Measurements from ENCODE around the gene SLC36A4.
A peak's percentile ranks its signal among the peaks of the same experiment; 100 is the strongest.

Gene SLC36A4

GRCh38 chr11:93221539-93221938 is 23.7 kb upstream of the SLC36A4 start:
- Histone ChIP-seq H3K4me3 (ENCODE audit: insufficient read depth, low read depth, low read length, poor library complexity, severe bottlenecking) (no peak overlapping the region), H3K27ac (ENCODE audit: insufficient read depth, low read length, poor library complexity, severe bottlenecking) (no peak overlapping the region)
- DNase-seq: no peak

GRCh38 chr11:93220078-93220477 is 22.3 kb upstream of the SLC36A4 start:
- H3K36me3 ChIP-seq (ENCODE audit: control insufficient read depth, insufficient read depth, low read length): no peaks in the 10 kb centered on the region
- no peak overlapping the region for H3K27ac ChIP-seq (ENCODE audit: insufficient read depth, low read length, poor library complexity, severe bottlenecking)
- no peaks in the 10 kb centered on the region for H3K9me3 ChIP-seq (ENCODE audit: control insufficient read depth, low read length)
- no peak overlapping the region for H3K4me3 ChIP-seq (ENCODE audit: insufficient read depth, low read depth, low read length, poor library complexity, severe bottlenecking)
- no peak for DNase-seq
- H3K27me3 ChIP-seq (replicated peaks; ENCODE audit: control insufficient read depth, insufficient read depth, low read length, poor library complexity, severe bottlenecking): no peaks in the 10 kb centered on the region
- H3K4me1 ChIP-seq (ENCODE audit: control insufficient read depth, insufficient read depth, low read length, poor library complexity, severe bottlenecking): no peaks in the 10 kb centered on the region

More at GRCh38 chr11:93221539-93221938, 23.7 kb upstream of the SLC36A4 start:
- H3K36me3 ChIP-seq (ENCODE audit: control insufficient read depth, insufficient read depth, low read length): no peaks in the 10 kb centered on the region
- no peaks in the 10 kb centered on the region for H3K4me1 ChIP-seq (ENCODE audit: control insufficient read depth, insufficient read depth, low read length, poor library complexity, severe bottlenecking)
- no peaks in the 10 kb centered on the region for H3K27me3 ChIP-seq (replicated peaks; ENCODE audit: control insufficient read depth, insufficient read depth, low read length, poor library complexity, severe bottlenecking)
- no peaks in the 10 kb centered on the region for H3K9me3 ChIP-seq (ENCODE audit: control insufficient read depth, low read length)

- no peak overlapping the region for H3K27ac ChIP-seq (ENCODE audit: insufficient read depth, low read length, poor library complexity, severe bottlenecking)
- no peaks in the 10 kb centered on the region for H3K9me3 ChIP-seq (ENCODE audit: control insufficient read depth, low read length)
- no peak for DNase-seq
- H3K36me3 ChIP-seq (ENCODE audit: control insufficient read depth, insufficient read depth, low read length): no peaks in the 10 kb centered on the region
- H3K27me3 ChIP-seq (replicated peaks; ENCODE audit: control insufficient read depth, insufficient read depth, low read length, poor library complexity, severe bottlenecking): no peaks in the 10 kb centered on the region
- H3K4me1 ChIP-seq (ENCODE audit: control insufficient read depth, insufficient read depth, low read length, poor library complexity, severe bottlenecking): no peaks in the 10 kb centered on the region
- H3K4me3 ChIP-seq (ENCODE audit: insufficient read depth, low read depth, low read length, poor library complexity, severe bottlenecking): no peak overlapping the region
Measured at GRCh38 chr11:93219440-93219839, 21.6 kb upstream of the SLC36A4 start.

- no peaks in the 10 kb centered on the region for H3K36me3 ChIP-seq (ENCODE audit: control insufficient read depth, insufficient read depth, low read length)
- H3K27me3 ChIP-seq (replicated peaks; ENCODE audit: control insufficient read depth, insufficient read depth, low read length, poor library complexity, severe bottlenecking): no peaks in the 10 kb centered on the region
- H3K27ac ChIP-seq (ENCODE audit: insufficient read depth, low read length, poor library complexity, severe bottlenecking): no peak overlapping the region
- H3K4me1 ChIP-seq (ENCODE audit: control insufficient read depth, insufficient read depth, low read length, poor library complexity, severe bottlenecking): no peaks in the 10 kb centered on the region
- no peaks in the 10 kb centered on the region for H3K9me3 ChIP-seq (ENCODE audit: control insufficient read depth, low read length)
- H3K4me3 ChIP-seq (ENCODE audit: insufficient read depth, low read depth, low read length, poor library complexity, severe bottlenecking): no peak overlapping the region
- no peak for DNase-seq
Measured at GRCh38 chr11:93216511-93217101, 18.8 kb upstream of the SLC36A4 start.

DNA sequence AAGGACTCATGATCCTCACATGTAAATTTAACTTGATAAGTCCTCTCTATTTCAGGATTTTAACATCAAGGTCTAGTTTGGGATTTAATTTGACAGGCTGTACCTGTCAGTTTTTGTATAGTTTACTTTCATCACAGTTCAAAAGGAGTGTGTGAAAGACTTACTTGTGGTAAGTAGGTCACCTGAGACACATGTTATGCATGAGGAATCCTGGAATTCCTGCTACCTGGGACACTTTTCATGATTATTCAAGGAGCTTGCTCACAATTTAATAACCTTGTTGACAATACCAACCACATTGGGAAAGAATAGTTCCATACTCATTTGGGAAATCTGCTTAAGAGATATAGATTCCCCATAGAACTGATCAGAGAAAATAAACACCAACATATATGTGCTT is 15.8 kb upstream of the SLC36A4 start:
- no peaks in the 10 kb centered on the region for H3K36me3 ChIP-seq (ENCODE audit: control insufficient read depth, insufficient read depth, low read length)
- no peaks in the 10 kb centered on the region for H3K4me1 ChIP-seq (ENCODE audit: control insufficient read depth, insufficient read depth, low read length, poor library complexity, severe bottlenecking)
- DNase-seq: no peak
- H3K4me3 ChIP-seq (ENCODE audit: insufficient read depth, low read depth, low read length, poor library complexity, severe bottlenecking): no peak overlapping the region
- H3K9me3 ChIP-seq (ENCODE audit: control insufficient read depth, low read length): no peaks in the 10 kb centered on the region
- H3K27me3 ChIP-seq (replicated peaks; ENCODE audit: control insufficient read depth, insufficient read depth, low read length, poor library complexity, severe bottlenecking): no peaks in the 10 kb centered on the region
- H3K27ac ChIP-seq (ENCODE audit: insufficient read depth, low read length, poor library complexity, severe bottlenecking): no peak overlapping the region

- Histone ChIP-seq H3K27ac (ENCODE audit: insufficient read depth, low read length, poor library complexity, severe bottlenecking) (no peak overlapping the region), H3K27me3 (replicated peaks; ENCODE audit: control insufficient read depth, insufficient read depth, low read length, poor library complexity, severe bottlenecking) (no peaks in the 10 kb centered on the region), H3K4me3 (ENCODE audit: insufficient read depth, low read depth, low read length, poor library complexity, severe bottlenecking) (no peak overlapping the region), H3K36me3 (ENCODE audit: control insufficient read depth, insufficient read depth, low read length) (no peaks in the 10 kb centered on the region), H3K4me1 (ENCODE audit: control insufficient read depth, insufficient read depth, low read length, poor library complexity, severe bottlenecking) (no peaks in the 10 kb centered on the region), H3K9me3 (ENCODE audit: control insufficient read depth, low read length) (no peaks in the 10 kb centered on the region)
- DNase-seq: no peak
Measured at GRCh38 chr11:93212094-93212493, 14.3 kb upstream of the SLC36A4 start.

GRCh38 chr11:93209466-93209865 is 11.7 kb upstream of the SLC36A4 start:
- Histone ChIP-seq H3K27me3 (replicated peaks; ENCODE audit: control insufficient read depth, insufficient read depth, low read length, poor library complexity, severe bottlenecking) (no peaks in the 10 kb centered on the region), H3K4me1 (ENCODE audit: control insufficient read depth, insufficient read depth, low read length, poor library complexity, severe bottlenecking) (no peaks in the 10 kb centered on the region), H3K4me3 (ENCODE audit: insufficient read depth, low read depth, low read length, poor library complexity, severe bottlenecking) (no peak overlapping the region)

GRCh38 chr11:93208663-93209270 is 11.0 kb upstream of the SLC36A4 start:
- Histone ChIP-seq H3K4me1 (ENCODE audit: control insufficient read depth, insufficient read depth, low read length, poor library complexity, severe bottlenecking) (no peaks in the 10 kb centered on the region), H3K36me3 (ENCODE audit: control insufficient read depth, insufficient read depth, low read length) (no peaks in the 10 kb centered on the region), H3K27ac (ENCODE audit: insufficient read depth, low read length, poor library complexity, severe bottlenecking) (no peak overlapping the region), H3K27me3 (replicated peaks; ENCODE audit: control insufficient read depth, insufficient read depth, low read length, poor library complexity, severe bottlenecking) (no peaks in the 10 kb centered on the region), H3K9me3 (ENCODE audit: control insufficient read depth, low read length) (no peaks in the 10 kb centered on the region), H3K4me3 (ENCODE audit: insufficient read depth, low read depth, low read length, poor library complexity, severe bottlenecking) (no peak overlapping the region)
- DNase-seq: no peak

More at GRCh38 chr11:93209466-93209865, 11.7 kb upstream of the SLC36A4 start:
- Histone ChIP-seq H3K36me3 (ENCODE audit: control insufficient read depth, insufficient read depth, low read length) (no peaks in the 10 kb centered on the region), H3K9me3 (ENCODE audit: control insufficient read depth, low read length) (no peaks in the 10 kb centered on the region), H3K27ac (ENCODE audit: insufficient read depth, low read length, poor library complexity, severe bottlenecking) (no peak overlapping the region)
- DNase-seq: no peak

DNA sequence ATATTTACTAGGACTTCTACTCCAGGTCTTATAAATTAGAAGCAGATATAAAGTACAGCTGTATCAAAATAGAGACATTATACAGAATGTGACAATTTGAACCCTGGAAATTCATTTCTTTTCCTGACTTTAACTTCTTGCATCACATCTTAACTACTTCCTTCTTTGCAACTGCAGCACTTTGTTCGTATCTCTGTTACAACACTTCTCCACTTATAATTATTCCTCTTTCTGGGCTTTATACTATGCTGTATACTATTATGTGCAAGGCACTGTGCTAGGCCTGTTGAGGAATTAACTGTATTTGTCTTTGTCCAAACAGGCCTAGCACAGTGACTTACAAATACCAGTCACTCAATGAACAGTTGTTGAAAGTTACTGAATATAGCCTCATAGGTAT is 1.8 kb upstream of the SLC36A4 start:
- no peak overlapping the region for H3K27ac ChIP-seq (ENCODE audit: insufficient read depth, low read length, poor library complexity, severe bottlenecking)
- DNase-seq: no peak

DNA sequence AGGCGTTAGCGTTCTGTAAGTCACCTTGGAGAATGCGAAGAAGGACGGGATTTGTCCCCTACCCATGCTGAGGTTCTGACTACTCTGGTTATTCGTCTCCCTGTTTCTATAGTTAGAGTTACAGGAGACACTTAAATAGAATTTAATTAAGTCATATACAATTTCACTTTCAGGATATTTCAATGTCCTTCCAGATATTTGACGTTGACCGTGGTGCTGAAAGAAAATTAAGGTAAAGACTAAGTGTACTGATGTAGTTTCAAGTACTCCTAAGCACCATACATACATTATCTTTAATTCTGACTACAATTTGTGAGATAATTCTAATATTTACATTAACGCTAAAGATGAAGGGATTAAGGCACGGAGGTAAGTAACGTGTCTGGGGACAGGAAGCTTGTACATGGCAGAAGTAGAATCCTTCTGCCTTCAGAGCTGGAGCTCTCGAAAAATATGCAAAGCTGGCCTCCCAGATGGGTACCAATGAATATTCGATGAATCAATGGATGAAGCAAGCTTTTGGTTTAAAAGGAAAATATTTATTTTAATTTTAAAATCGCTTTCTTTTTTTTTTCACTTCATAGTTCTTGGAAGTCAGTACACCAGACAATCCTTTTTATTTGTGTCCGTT is 539 bp upstream of the SLC36A4 start:
- Histone ChIP-seq H3K4me1 (ENCODE audit: control insufficient read depth, insufficient read depth, low read length, poor library complexity, severe bottlenecking) (peaks cover 3% of the 10 kb centered on the region), H3K27ac (ENCODE audit: insufficient read depth, low read length, poor library complexity, severe bottlenecking) (peak overlapping the region; percentile 90), H3K27me3 (replicated peaks; ENCODE audit: control insufficient read depth, insufficient read depth, low read length, poor library complexity, severe bottlenecking) (no peaks in the 10 kb centered on the region), H3K4me3 (ENCODE audit: insufficient read depth, low read depth, low read length, poor library complexity, severe bottlenecking) (peak overlapping the region; percentile 91), H3K9me3 (ENCODE audit: control insufficient read depth, low read length) (no peaks in the 10 kb centered on the region), H3K36me3 (ENCODE audit: control insufficient read depth, insufficient read depth, low read length) (no peaks in the 10 kb centered on the region)
- no peak for DNase-seq

More for the DNA sequence above, 1.8 kb upstream of the SLC36A4 start:
- no peak overlapping the region for H3K4me3 ChIP-seq (ENCODE audit: insufficient read depth, low read depth, low read length, poor library complexity, severe bottlenecking)
- H3K9me3 ChIP-seq (ENCODE audit: control insufficient read depth, low read length): no peaks in the 10 kb centered on the region
- H3K4me1 ChIP-seq (ENCODE audit: control insufficient read depth, insufficient read depth, low read length, poor library complexity, severe bottlenecking): peaks cover 3% of the 10 kb centered on the region
- H3K36me3 ChIP-seq (ENCODE audit: control insufficient read depth, insufficient read depth, low read length): no peaks in the 10 kb centered on the region
- H3K27me3 ChIP-seq (replicated peaks; ENCODE audit: control insufficient read depth, insufficient read depth, low read length, poor library complexity, severe bottlenecking): no peaks in the 10 kb centered on the region

Measured in effector memory CD4-positive, alpha-beta T cell (primary cell).